ENCODE data around the gene CCDC150.

Gene CCDC150

DNA sequence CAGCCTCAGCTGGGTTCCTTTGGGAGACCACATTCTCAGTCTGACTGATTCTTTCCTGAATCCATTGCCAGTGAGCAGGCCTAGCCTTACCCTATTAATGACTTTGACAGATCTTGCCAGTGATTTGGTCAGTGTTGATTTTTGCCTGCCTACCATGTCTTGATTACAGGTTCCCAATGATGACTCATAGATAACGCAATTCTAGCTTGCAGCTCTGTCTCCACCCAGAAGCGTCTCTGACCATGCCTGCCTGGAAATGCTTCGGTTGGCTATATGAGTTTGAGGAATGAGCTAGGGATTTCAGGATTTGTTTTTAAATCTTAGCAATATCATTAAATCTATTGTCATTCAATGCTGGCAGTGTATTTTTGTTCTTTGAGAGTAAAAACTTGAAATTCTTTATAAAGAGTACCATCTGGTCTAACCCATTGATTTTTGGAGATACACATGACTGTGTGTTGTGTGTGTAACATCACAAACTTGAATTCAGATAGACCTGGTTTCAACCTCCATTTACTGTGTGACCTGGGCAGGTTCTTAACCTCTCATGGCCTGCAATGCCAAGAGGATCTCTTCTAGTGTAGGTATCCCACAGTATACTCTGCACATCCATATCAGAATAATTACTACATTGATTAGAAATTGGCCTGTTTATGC lies 57.0 kb downstream of the CCDC150 start:
- TF ChIP-seq POLR2AphosphoS5 (IDR thresholded peaks at IDR 0.05; ENCODE audit: low read depth, low read length) (no peak), FOXP2 (optimal IDR thresholded peaks at IDR 0.05; ENCODE audit: borderline replicate concordance, extremely low read depth, extremely low read length, insufficient read depth) (no peak), TAF1 (IDR thresholded peaks at IDR 0.05; ENCODE audit: borderline replicate concordance, insufficient read depth, low read length) (no peak), SIN3A (IDR thresholded peaks at IDR 0.05; ENCODE audit: borderline replicate concordance, insufficient read depth, low read length) (no peak)
- TF ChIP-seq, protein P1, sequence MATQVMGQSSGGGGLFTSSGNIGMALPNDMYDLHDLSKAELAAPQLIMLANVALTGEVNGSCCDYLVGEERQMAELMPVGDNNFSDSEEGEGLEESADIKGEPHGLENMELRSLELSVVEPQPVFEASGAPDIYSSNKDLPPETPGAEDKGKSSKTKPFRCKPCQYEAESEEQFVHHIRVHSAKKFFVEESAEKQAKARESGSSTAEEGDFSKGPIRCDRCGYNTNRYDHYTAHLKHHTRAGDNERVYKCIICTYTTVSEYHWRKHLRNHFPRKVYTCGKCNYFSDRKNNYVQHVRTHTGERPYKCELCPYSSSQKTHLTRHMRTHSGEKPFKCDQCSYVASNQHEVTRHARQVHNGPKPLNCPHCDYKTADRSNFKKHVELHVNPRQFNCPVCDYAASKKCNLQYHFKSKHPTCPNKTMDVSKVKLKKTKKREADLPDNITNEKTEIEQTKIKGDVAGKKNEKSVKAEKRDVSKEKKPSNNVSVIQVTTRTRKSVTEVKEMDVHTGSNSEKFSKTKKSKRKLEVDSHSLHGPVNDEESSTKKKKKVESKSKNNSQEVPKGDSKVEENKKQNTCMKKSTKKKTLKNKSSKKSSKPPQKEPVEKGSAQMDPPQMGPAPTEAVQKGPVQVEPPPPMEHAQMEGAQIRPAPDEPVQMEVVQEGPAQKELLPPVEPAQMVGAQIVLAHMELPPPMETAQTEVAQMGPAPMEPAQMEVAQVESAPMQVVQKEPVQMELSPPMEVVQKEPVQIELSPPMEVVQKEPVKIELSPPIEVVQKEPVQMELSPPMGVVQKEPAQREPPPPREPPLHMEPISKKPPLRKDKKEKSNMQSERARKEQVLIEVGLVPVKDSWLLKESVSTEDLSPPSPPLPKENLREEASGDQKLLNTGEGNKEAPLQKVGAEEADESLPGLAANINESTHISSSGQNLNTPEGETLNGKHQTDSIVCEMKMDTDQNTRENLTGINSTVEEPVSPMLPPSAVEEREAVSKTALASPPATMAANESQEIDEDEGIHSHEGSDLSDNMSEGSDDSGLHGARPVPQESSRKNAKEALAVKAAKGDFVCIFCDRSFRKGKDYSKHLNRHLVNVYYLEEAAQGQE (IDR thresholded peaks at IDR 0.05; ENCODE audit: insufficient read depth in 1 of 2, low read depth in 2 of 2, low read length in 2 of 2): no peak

DNA sequence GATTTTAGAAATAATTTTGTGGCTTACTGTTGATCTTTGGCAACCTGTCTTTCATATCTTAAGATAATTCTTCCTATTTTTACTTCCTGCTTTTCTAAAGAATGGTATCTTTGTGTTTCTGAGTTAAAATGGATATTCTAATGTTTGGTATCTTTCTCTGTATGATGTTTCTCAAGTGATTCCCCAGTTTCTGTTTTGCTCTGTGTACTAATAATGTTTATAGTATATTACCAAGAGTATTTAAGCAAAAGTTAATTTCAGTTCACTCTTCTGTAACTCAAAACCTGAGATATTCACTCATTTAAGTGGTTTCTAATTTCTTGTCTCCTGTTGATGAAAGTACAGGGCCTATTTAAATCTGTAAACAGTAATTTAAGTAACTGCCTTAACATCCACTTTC lies 58.3 kb downstream of the CCDC150 start:
- TF ChIP-seq FOXP2 (optimal IDR thresholded peaks at IDR 0.05; ENCODE audit: borderline replicate concordance, extremely low read depth, extremely low read length, insufficient read depth): no peak
- TF ChIP-seq POLR2AphosphoS5 (IDR thresholded peaks at IDR 0.05; ENCODE audit: low read depth, low read length): no peak
- no peak for TF ChIP-seq TAF1 (IDR thresholded peaks at IDR 0.05; ENCODE audit: borderline replicate concordance, insufficient read depth, low read length)
- TF ChIP-seq SIN3A (IDR thresholded peaks at IDR 0.05; ENCODE audit: borderline replicate concordance, insufficient read depth, low read length): no peak
- TF ChIP-seq, protein P1 (IDR thresholded peaks at IDR 0.05; ENCODE audit: insufficient read depth in 1 of 2, low read depth in 2 of 2, low read length in 2 of 2): no peak

DNA sequence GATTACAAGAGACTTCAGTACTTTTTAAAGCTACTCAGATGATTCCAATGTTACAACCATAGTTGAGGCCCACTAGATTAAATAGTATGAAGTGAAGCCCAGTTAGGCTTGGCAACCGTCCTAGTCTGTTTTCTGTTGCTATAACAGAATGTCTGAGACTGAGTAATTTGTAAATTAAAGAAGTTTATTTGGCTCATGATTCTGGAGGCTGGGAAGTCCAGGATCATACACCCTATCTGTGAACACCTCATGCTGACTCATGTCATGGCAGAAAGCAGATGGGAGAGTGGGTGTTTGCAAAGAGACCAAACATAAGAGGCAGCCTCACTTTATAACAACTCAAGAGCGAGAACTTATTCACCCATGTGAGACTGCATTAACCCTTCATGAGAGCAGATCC lies 63.1 kb downstream of the CCDC150 start:
- no peak for TF ChIP-seq TAF1 (IDR thresholded peaks at IDR 0.05; ENCODE audit: borderline replicate concordance, insufficient read depth, low read length)
- no peak for TF ChIP-seq SIN3A (IDR thresholded peaks at IDR 0.05; ENCODE audit: borderline replicate concordance, insufficient read depth, low read length)
- TF ChIP-seq POLR2AphosphoS5 (IDR thresholded peaks at IDR 0.05; ENCODE audit: low read depth, low read length): no peak
- TF ChIP-seq, protein P1 (IDR thresholded peaks at IDR 0.05; ENCODE audit: insufficient read depth in 1 of 2, low read depth in 2 of 2, low read length in 2 of 2): no peak
- no peak for TF ChIP-seq FOXP2 (optimal IDR thresholded peaks at IDR 0.05; ENCODE audit: borderline replicate concordance, extremely low read depth, extremely low read length, insufficient read depth)

DNA sequence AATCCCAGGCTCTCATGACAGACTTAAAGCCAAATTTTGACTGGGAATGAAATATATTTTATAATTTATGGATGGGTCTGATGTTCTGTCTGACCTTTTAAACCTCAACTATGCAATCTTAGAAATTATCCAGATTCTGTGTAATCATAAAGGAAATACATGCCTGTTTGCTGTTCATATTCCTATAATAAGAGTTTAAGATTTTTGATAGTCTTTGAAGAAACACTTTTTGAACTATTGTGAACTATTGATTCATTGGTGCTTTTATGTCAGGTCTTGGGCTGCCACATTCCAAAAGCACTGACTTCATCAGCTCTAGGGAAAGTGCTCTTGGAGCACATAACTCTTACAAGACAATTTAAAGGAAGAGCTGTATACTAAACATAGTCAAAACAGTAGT lies 64.2 kb downstream of the CCDC150 start:
- TF ChIP-seq, protein P1 (IDR thresholded peaks at IDR 0.05; ENCODE audit: insufficient read depth in 1 of 2, low read depth in 2 of 2, low read length in 2 of 2): no peak
- no peak for TF ChIP-seq SIN3A (IDR thresholded peaks at IDR 0.05; ENCODE audit: borderline replicate concordance, insufficient read depth, low read length)
- TF ChIP-seq FOXP2 (optimal IDR thresholded peaks at IDR 0.05; ENCODE audit: borderline replicate concordance, extremely low read depth, extremely low read length, insufficient read depth): no peak
- TF ChIP-seq POLR2AphosphoS5 (IDR thresholded peaks at IDR 0.05; ENCODE audit: low read depth, low read length): no peak
- TF ChIP-seq TAF1 (IDR thresholded peaks at IDR 0.05; ENCODE audit: borderline replicate concordance, insufficient read depth, low read length): no peak

Measured in PFSK-1 (cell line).